ENCODE data around the gene APLF.

DNA sequence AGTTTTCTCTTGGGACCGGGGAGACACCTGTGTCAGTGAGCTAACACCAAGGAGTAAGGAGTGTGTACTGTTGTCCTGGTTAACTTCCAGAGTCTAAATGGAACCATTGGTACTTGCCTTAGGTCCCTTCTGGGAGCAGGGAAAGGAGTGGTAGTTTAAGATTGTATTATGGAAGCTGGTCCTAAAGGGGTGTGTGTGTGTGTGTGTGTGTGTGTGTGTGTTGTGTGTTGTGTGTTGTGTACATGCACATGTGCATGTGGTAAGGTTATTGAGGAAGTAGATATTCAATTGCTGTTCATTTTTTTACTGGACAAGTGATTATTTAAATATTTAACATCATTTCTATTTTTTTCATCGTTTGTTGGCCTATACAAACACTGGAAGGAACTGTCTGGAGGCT, 1.4 kb downstream of the APLF start:
- TF ChIP-seq, protein P1, sequence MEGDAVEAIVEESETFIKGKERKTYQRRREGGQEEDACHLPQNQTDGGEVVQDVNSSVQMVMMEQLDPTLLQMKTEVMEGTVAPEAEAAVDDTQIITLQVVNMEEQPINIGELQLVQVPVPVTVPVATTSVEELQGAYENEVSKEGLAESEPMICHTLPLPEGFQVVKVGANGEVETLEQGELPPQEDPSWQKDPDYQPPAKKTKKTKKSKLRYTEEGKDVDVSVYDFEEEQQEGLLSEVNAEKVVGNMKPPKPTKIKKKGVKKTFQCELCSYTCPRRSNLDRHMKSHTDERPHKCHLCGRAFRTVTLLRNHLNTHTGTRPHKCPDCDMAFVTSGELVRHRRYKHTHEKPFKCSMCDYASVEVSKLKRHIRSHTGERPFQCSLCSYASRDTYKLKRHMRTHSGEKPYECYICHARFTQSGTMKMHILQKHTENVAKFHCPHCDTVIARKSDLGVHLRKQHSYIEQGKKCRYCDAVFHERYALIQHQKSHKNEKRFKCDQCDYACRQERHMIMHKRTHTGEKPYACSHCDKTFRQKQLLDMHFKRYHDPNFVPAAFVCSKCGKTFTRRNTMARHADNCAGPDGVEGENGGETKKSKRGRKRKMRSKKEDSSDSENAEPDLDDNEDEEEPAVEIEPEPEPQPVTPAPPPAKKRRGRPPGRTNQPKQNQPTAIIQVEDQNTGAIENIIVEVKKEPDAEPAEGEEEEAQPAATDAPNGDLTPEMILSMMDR (IDR thresholded peaks at IDR 0.05 in 2 of 3, conservative IDR thresholded peaks at IDR 0.05 in 1 of 3; ENCODE audit: control insufficient read depth in 2 of 3, extremely low read depth in 1 of 3, insufficient read depth in 1 of 3, low read depth in 3 of 3, low read length in 3 of 3): no peak
- no peak for TF ChIP-seq DPF2 (IDR thresholded peaks at IDR 0.05)
- TF ChIP-seq RFX5 (IDR thresholded peaks at IDR 0.05; ENCODE audit: low read depth, low read length): no peak
- TF ChIP-seq, protein P2, sequence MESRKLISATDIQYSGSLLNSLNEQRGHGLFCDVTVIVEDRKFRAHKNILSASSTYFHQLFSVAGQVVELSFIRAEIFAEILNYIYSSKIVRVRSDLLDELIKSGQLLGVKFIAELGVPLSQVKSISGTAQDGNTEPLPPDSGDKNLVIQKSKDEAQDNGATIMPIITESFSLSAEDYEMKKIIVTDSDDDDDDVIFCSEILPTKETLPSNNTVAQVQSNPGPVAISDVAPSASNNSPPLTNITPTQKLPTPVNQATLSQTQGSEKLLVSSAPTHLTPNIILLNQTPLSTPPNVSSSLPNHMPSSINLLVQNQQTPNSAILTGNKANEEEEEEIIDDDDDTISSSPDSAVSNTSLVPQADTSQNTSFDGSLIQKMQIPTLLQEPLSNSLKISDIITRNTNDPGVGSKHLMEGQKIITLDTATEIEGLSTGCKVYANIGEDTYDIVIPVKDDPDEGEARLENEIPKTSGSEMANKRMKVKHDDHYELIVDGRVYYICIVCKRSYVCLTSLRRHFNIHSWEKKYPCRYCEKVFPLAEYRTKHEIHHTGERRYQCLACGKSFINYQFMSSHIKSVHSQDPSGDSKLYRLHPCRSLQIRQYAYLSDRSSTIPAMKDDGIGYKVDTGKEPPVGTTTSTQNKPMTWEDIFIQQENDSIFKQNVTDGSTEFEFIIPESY (IDR thresholded peaks at IDR 0.05): no peak
- TF ChIP-seq POLR2AphosphoS5 (IDR thresholded peaks at IDR 0.05; ENCODE audit: low read length): no peak
- TF ChIP-seq EGR1 (IDR thresholded peaks at IDR 0.05; ENCODE audit: borderline replicate concordance in 1 of 2, low read depth in 2 of 2, low read length in 2 of 2): no peak
- TF ChIP-seq POLR2A (IDR thresholded peaks at IDR 0.05; ENCODE audit: low read depth, low read length): no peak
- no peak for TF ChIP-seq NRF1 (conservative IDR thresholded peaks at IDR 0.05; ENCODE audit: low read depth, low read length)
- no peak for TF ChIP-seq RAD51 (IDR thresholded peaks at IDR 0.05)
- no peak for TF ChIP-seq ZNF24 (IDR thresholded peaks at IDR 0.05)
- TF ChIP-seq, protein P3, sequence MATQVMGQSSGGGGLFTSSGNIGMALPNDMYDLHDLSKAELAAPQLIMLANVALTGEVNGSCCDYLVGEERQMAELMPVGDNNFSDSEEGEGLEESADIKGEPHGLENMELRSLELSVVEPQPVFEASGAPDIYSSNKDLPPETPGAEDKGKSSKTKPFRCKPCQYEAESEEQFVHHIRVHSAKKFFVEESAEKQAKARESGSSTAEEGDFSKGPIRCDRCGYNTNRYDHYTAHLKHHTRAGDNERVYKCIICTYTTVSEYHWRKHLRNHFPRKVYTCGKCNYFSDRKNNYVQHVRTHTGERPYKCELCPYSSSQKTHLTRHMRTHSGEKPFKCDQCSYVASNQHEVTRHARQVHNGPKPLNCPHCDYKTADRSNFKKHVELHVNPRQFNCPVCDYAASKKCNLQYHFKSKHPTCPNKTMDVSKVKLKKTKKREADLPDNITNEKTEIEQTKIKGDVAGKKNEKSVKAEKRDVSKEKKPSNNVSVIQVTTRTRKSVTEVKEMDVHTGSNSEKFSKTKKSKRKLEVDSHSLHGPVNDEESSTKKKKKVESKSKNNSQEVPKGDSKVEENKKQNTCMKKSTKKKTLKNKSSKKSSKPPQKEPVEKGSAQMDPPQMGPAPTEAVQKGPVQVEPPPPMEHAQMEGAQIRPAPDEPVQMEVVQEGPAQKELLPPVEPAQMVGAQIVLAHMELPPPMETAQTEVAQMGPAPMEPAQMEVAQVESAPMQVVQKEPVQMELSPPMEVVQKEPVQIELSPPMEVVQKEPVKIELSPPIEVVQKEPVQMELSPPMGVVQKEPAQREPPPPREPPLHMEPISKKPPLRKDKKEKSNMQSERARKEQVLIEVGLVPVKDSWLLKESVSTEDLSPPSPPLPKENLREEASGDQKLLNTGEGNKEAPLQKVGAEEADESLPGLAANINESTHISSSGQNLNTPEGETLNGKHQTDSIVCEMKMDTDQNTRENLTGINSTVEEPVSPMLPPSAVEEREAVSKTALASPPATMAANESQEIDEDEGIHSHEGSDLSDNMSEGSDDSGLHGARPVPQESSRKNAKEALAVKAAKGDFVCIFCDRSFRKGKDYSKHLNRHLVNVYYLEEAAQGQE (IDR thresholded peaks at IDR 0.05; ENCODE audit: low read depth, low read length): no peak
- no peak for TF ChIP-seq CREB1 (IDR thresholded peaks at IDR 0.05; ENCODE audit: low read depth)
- no peak for TF ChIP-seq CBX5 (IDR thresholded peaks at IDR 0.05; ENCODE audit: low read depth)
- no peak for TF ChIP-seq GABPA (IDR thresholded peaks at IDR 0.05; ENCODE audit: low read depth)

Measured in GM12878 (cell line).